HG02840 (cell line): ENCODE results near the gene MDFI.

Source experiments
- ATAC-seq: cut with Tn5 transposase; IDR thresholded peaks from one replicate; pipeline ENCODE4 v1.9.1; 2021; ENCODE audit warnings: mild to moderate bottlenecking, moderate library complexity, moderate number of reproducible peaks; ENCODE audit not compliant: unreplicated experiment, low FRiP score

Gene MDFI

GRCh38 chr6:41684311-41685180, 46.3 kb downstream of the MDFI start:
- ATAC-seq = no peak

GRCh38 chr6:41685641-41686380, 47.5 kb downstream of the MDFI start:
- no peak for ATAC-seq

- no peak for ATAC-seq
These were observed 49.4 kb downstream of the MDFI start for GRCh38 chr6:41687501-41688175.

GRCh38 chr6:41688256-41688965, 50.1 kb downstream of the MDFI start:
- no peak for ATAC-seq

GRCh38 chr6:41689171-41690008, 51.1 kb downstream of the MDFI start:
- ATAC-seq = no peak

GRCh38 chr6:41690541-41691330, 52.5 kb downstream of the MDFI start:
- no peak for ATAC-seq

- no peak for ATAC-seq
These were observed 53.3 kb downstream of the MDFI start for GRCh38 chr6:41691426-41692079.

GRCh38 chr6:41692080-41692675, 53.9 kb downstream of the MDFI start:
- no peak for ATAC-seq

GRCh38 chr6:41692730-41693129, 54.5 kb downstream of the MDFI start:
- ATAC-seq = no peak

- ATAC-seq = no peak
These were observed 55.3 kb downstream of the MDFI start for GRCh38 chr6:41693281-41694240.

- no peak for ATAC-seq
These were observed 56.7 kb downstream of the MDFI start for GRCh38 chr6:41694815-41695526.

- no peak for ATAC-seq
These were observed 57.6 kb downstream of the MDFI start for GRCh38 chr6:41695825-41696224.

- ATAC-seq = no peak
These were observed 58.5 kb downstream of the MDFI start for GRCh38 chr6:41696788-41697187.

- ATAC-seq = no peak
These were observed 59.9 kb downstream of the MDFI start for GRCh38 chr6:41697861-41698781.

GRCh38 chr6:41699063-41699462, 60.8 kb downstream of the MDFI start:
- ATAC-seq = no peak
